K562 (cell line): ENCODE results near the gene PARK7. TPM values are rescaled to one million over a fixed set of nuclear protein-coding genes. Genes with fewer than 3 reads are reported as not detected.

Experiments
- ATAC-seq: fragments of 200-7000 bp; cut with Tn5 transposase; 3 replicates; pipeline ENCODE4 v1.9.1; 2020; ENCODE audit warnings: moderate library complexity
- BruUV-seq: library from RNA; stranded (reverse); fragments of 400-500 nt; replicated peaks from 2 replicates; lab custom pipeline; 2021; lab: Mats Ljungman, UMichigan
- CTCF ChIA-PET: fragments of 300-600 bp; formaldehyde crosslinking; extraction: SDS; loops from one replicate; lab custom pipeline; 2021; ENCODE audit warnings: low intra/inter-chr PET ratio; lab: Yijun Ruan, JAX
- POLR2A ChIA-PET: fragments of 300-600, 350-650 bp; sonication (Branson Sonifier 250); formaldehyde crosslinking; extraction: SDS; loops from one replicate; lab custom pipeline; 2021; ENCODE audit warnings: antibody characterized with exemption, inconsistent platforms; lab: Yijun Ruan, JAX
- DNase-seq, 4 experiments: peaks; one replicate each; pipeline versions ENCODE4 v3.0.0 to v3.0.0-alpha.2; 2011 to 2018; ENCODE audit warnings: low spot score in 3 of 4, mixed read lengths in 3 of 4; ENCODE audit errors: extremely low read depth in 1 of 4
- FAIRE-seq: peaks from 2 replicates; lab custom pipeline; 2011; peaks lifted over from hg19 to GRCh38; lab: Jason Lieb, UNC
- H2AFZ ChIP-seq: 2 replicates; pipeline ENCODE4 v1.6.0; 2011; ENCODE audit warnings: low read depth, low read length, control low read depth, inconsistent platforms
- H3K27ac ChIP-seq: fragments of 200-600 bp; 3 replicates; pipeline ENCODE4 v1.8.0; 2011; ENCODE audit warnings: low read depth, mild to moderate bottlenecking, control low read depth, inconsistent platforms, low read length, moderate library complexity, mixed read lengths; ENCODE audit errors: extremely low read depth
- H3K27me3 ChIP-seq, 2 experiments: fragments of 300-600 bp in 1 of 2; 2 replicates in 1 of 2; 3 replicates in 1 of 2; pipeline versions ENCODE4 v1.6.0 to v1.8.0; 2011; ENCODE audit warnings: inconsistent platforms in 2 of 2, low read length in 2 of 2, mild to moderate bottlenecking in 1 of 2, mixed read lengths in 1 of 2, moderate library complexity in 1 of 2; ENCODE audit not compliant: control insufficient read depth in 2 of 2, insufficient read depth in 2 of 2
- H3K36me3 ChIP-seq: fragments of 300-600 bp; 3 replicates; pipeline ENCODE4 v1.8.0; 2011; ENCODE audit warnings: mild to moderate bottlenecking, low read length, inconsistent platforms; ENCODE audit not compliant: control insufficient read depth, insufficient read depth
- H3K4me1 ChIP-seq, 2 experiments: fragments of 200-600 bp in 1 of 2; replicated peaks in 1 of 2; 2 replicates in 1 of 2; 3 replicates in 1 of 2; pipeline versions ENCODE4 v1.5.1 to v1.8.0; 2011; ENCODE audit warnings: inconsistent platforms in 2 of 2, low read length in 2 of 2, mild to moderate bottlenecking in 1 of 2, mixed read lengths in 1 of 2, moderate library complexity in 1 of 2; ENCODE audit not compliant: control insufficient read depth in 2 of 2, insufficient read depth in 2 of 2
- H3K4me2 ChIP-seq: 2 replicates; pipeline ENCODE4 v1.6.1; 2011; ENCODE audit warnings: low read length, control low read depth, inconsistent platforms, mixed read lengths; ENCODE audit not compliant: insufficient read depth
- H3K4me3 ChIP-seq: fragments of 200-600 bp; sonication (generic), shearing (Covaris generic); 2 replicates; pipeline ENCODE4 v1.5.1; 2016; ENCODE audit warnings: control low read depth, inconsistent platforms
- H3K79me2 ChIP-seq: fragments of 200-600 bp; 3 replicates; pipeline ENCODE4 v1.8.0; 2011; ENCODE audit warnings: low read length, inconsistent platforms; ENCODE audit not compliant: control insufficient read depth, insufficient read depth
- H3K9ac ChIP-seq, 2 experiments: 2 replicates each; pipeline versions ENCODE4 v1.6.0 to v1.6.1; 2011; ENCODE audit warnings: low read depth in 2 of 2, low read length in 2 of 2, control low read depth in 1 of 2, inconsistent platforms in 1 of 2, mild to moderate bottlenecking in 1 of 2, mixed read lengths in 1 of 2; ENCODE audit not compliant: insufficient read depth in 1 of 2
- H3K9me1 ChIP-seq: one replicate; pipeline ENCODE4 v1.6.0; 2011; ENCODE audit warnings: inconsistent platforms, mild to moderate bottlenecking, low read length, moderate library complexity; ENCODE audit not compliant: control insufficient read depth, insufficient read depth
- H3K9me3 ChIP-seq: replicated peaks from 2 replicates; pipeline ENCODE4 v1.5.1; 2011; ENCODE audit warnings: low read depth, low read length, inconsistent platforms; ENCODE audit not compliant: control insufficient read depth, insufficient read depth
- H4K20me1 ChIP-seq: replicated peaks from 2 replicates; pipeline ENCODE4 v1.6.1; 2011; ENCODE audit warnings: low read length, inconsistent platforms, mixed read lengths; ENCODE audit not compliant: control insufficient read depth, insufficient read depth
- ARID3B ChIP-seq: fragments of 250-450 bp; sonication (Bioruptor Pico); IDR thresholded peaks from 2 replicates; pipeline ENCODE4 v1.4.0; 2020; ENCODE audit warnings: borderline replicate concordance
- ATF1 ChIP-seq, 2 experiments: fragments of 450-650 bp in 1 of 2; IDR thresholded peaks; 2 replicates each; pipeline ENCODE4 v1.6.1; 2016; ENCODE audit warnings: missing compliant biosample characterization in 1 of 2, missing genetic modification characterization in 1 of 2
- ATF7 ChIP-seq: fragments of 450-650 bp; IDR thresholded peaks from 2 replicates; pipeline ENCODE4 v1.7.1; 2014; ENCODE audit warnings: mild to moderate bottlenecking, moderate library complexity
- CLOCK ChIP-seq: fragments of 250-450 bp; sonication (Bioruptor Pico); IDR thresholded peaks from 2 replicates; pipeline ENCODE4 v1.4.0; 2020; ENCODE audit warnings: mild to moderate bottlenecking, moderate library complexity, borderline replicate concordance
- CREBBP ChIP-seq: IDR thresholded peaks from one replicate; pipeline ENCODE4 v1.6.1; 2012; ENCODE audit warnings: low read depth, mild to moderate bottlenecking, control low read depth, inconsistent platforms, low read length
- CREM ChIP-seq: IDR thresholded peaks from 2 replicates; pipeline ENCODE4 v1.6.1; 2014; ENCODE audit warnings: antibody characterized with exemption, low read depth
- FIP1L1 ChIP-seq: fragments of 200-400 bp; formaldehyde crosslinking; IDR thresholded peaks from 2 replicates; pipeline ENCODE4 v1.6.1; 2018; ENCODE audit warnings: mild to moderate bottlenecking, low read depth, low read length; ENCODE audit not compliant: poor library complexity, severe bottlenecking
- HES1 ChIP-seq: fragments of 450-650 bp; IDR thresholded peaks from 2 replicates; pipeline ENCODE4 v1.6.1; 2016; ENCODE audit warnings: low read depth, mild to moderate bottlenecking, moderate library complexity
- ID3 ChIP-seq, 2 experiments: fragments of 250-450 bp in 1 of 2; fragments of 450-650 bp in 1 of 2; sonication (Bioruptor Pico) in 1 of 2; IDR thresholded peaks; 2 replicates each; pipeline versions ENCODE4 v1.6.1 to v1.8.0; 2016 to 2021; ENCODE audit warnings: mild to moderate bottlenecking in 2 of 2, moderate library complexity in 2 of 2, missing compliant biosample characterization in 1 of 2, missing genetic modification characterization in 1 of 2
- MEIS2 ChIP-seq: fragments of 450-650 bp; IDR thresholded peaks from 2 replicates; pipeline ENCODE4 v1.6.1; 2014; ENCODE audit warnings: mild to moderate bottlenecking; ENCODE audit not compliant: partially characterized antibody
- ZNF263 ChIP-seq: sonication (generic); formaldehyde crosslinking; IDR thresholded peaks from 2 replicates; pipeline ENCODE4 v1.8.0; 2022; ENCODE audit warnings: mild to moderate bottlenecking, missing genetic modification reagents, borderline replicate concordance
- ZNF324 ChIP-seq: fragments of 250-450 bp; sonication (Bioruptor Pico); IDR thresholded peaks from 2 replicates; pipeline ENCODE4 v1.4.0; 2020; ENCODE audit warnings: mild to moderate bottlenecking
- ZNF347 ChIP-seq: fragments of 450-650 bp; formaldehyde crosslinking; IDR thresholded peaks from 2 replicates; pipeline ENCODE4 v1.4.0; 2020; ENCODE audit warnings: low read depth, mild to moderate bottlenecking, moderate library complexity
- WGBS: fragments of 100-300 bp; shearing (Covaris generic); methylation state at CpG from one replicate; pipeline ENCODE4 v1.1.6; 2016; ENCODE audit warnings: low coverage, mixed read lengths; ENCODE audit not compliant: insufficient coverage; ENCODE audit errors: missing lambda C conversion rate; 5-methylcytosine and 5-hydroxymethylcytosine counted together
- in situ Hi-C: fragments of 300-500 bp; cut with MboI; formaldehyde crosslinking; loops from 4 replicates; pipeline ENCODE4 v1.15.0; 2018; ENCODE audit warnings: inconsistent platforms, mixed read lengths
- intact Hi-C: fragments of 100-400 bp; cut with micrococcal nuclease; formaldehyde crosslinking; loops from 2 replicates; pipeline ENCODE4 v1.14.2; 2022
- polyA plus RNA-seq, 8 experiments: library from polyadenylated mRNA; depleted of rRNA in 4 of 8; stranded (reverse) in 5 of 8; unstranded in 3 of 8; fragments of >200 nt; fragmentation: Nextera tagmentation in 2 of 8; fragmentation: Illumina TruSeq in 1 of 8; extraction: Ambion mirVana in 2 of 8; extraction: Trizol in 1 of 8; gene quantifications; 2 replicates each; pipeline versions ENCODE4 v1.2.1 to v1.2.3, GENCODE V29; 2011 to 2014; ENCODE audit warnings: inconsistent platforms in 1 of 8, missing spikeins in 1 of 8
- total RNA-seq, 7 experiments: library from RNA; depleted of rRNA in 6 of 7; stranded (reverse); fragments of >200 nt in 6 of 7; fragmentation: Illumina TruSeq in 2 of 7; extraction: Trizol in 2 of 7; gene quantifications; 2 replicates each; pipeline versions ENCODE4 v1.2.1 to v1.2.3, GENCODE V29; 2011 to 2021; ENCODE audit warnings: low replicate concordance in 1 of 7

PARK7 gene
- total and polyA plus RNA-seq, 9 of the 15 experiments (the other 6 are each of a cell fraction or from before 2014, with no cell fraction given), result 374 to 1,298 (median 484) TPM

DNA sequence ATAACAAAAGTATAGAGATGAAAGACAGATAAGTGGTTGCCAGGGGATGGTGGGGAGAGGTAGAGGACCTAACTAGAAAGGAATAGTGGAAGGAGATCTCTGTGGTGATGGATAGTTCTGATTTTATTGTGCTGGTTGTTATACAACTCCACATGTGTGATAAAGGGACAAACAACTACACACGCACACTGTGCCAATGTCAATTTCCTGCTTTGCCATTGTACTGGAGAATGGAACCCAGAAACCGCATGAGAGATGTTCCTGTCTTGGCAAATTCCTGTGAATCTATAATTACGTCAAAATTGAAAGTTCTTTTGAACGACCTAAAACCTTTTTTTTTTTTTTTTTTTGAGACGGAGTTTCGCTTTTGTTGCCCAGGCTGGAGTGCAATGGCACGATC lies 31.9 kb upstream of the PARK7 start (continued):
- TF ChIP-seq FIP1L1 (no peak), CLOCK (no peak)
- TF ChIP-seq, all 486 proteins: peak for 0

- 11% methylated on average over 15 of the region's 15 CpGs for WGBS
- no peak for TF ChIP-seq CREBBP
- peak; percentile 48 for TF ChIP-seq CREM
- no peak for TF ChIP-seq ID3 (CRISPR knock-in tag; IDR thresholded peaks at IDR 0.05)
- 0 out of 2 replicates have a peak, but pooled peaks have one; percentile 21 for TF ChIP-seq ID3 (tag; IDR thresholded peaks at IDR 0.05)
- TF ChIP-seq MEIS2, result peak; percentile 7
- TF ChIP-seq ZNF263 (CRISPR knock-in tag), result no peak
- no peak for TF ChIP-seq ZNF347 (CRISPR knock-in tag)
- TF ChIP-seq HES1, result no peak
- no peak for TF ChIP-seq ARID3B (CRISPR knock-in tag)
- no peak for TF ChIP-seq ATF1 (CRISPR knock-in tag; IDR thresholded peaks at IDR 0.05)
- peak; percentile 41; the same call in 1 of the 2 replicates for TF ChIP-seq ATF1 (tag; IDR thresholded peaks at IDR 0.05)
- TF ChIP-seq ZNF324 (CRISPR knock-in tag), result no peak
- peak; percentile 88 for TF ChIP-seq ATF7
Measured at GRCh38 chr1:7930645-7931445, 30.7 kb upstream of the PARK7 start.

More at GRCh38 chr1:7930645-7931445, 30.7 kb upstream of the PARK7 start:
- BruUV-seq, result no TSS peak
- in situ Hi-C loops, result no loop called here
- Histone ChIP-seq H4K20me1 (no peaks in the 10 kb centered on the region; the same call in 1 of the 2 replicates), H3K4me1 (no peaks in the 10 kb centered on the region; a peak in 1 of 5 replicates), H3K27me3 (peaks cover 45 to 73% of the 10 kb centered on the region in 2 experiments), H3K9me3 (no peaks in the 10 kb centered on the region), H3K4me2 (no peak overlapping the region), H3K79me2 (no peaks in the 10 kb centered on the region), H3K27ac (no peak overlapping the region), H2AFZ (no peak overlapping the region; the same call in 1 of the 2 replicates), H3K36me3 (no peaks in the 10 kb centered on the region), H3K9me1 (no peaks in the 10 kb centered on the region), H3K9ac (no peak overlapping the region), H3K4me3 (no peak overlapping the region)
- ChIA-PET CTCF (no interaction called here), POLR2A (interaction anchor here (1.0 kb wide), 1 partner anchor 12 kb away, joined by 3 read pairs; no protein-coding TSS in a partner anchor)
- FAIRE-seq (no peak), DNase-seq (no peak), ATAC-seq (no peak)
- intact Hi-C loops, result no loop called here
